HepG2 (cell line): Measurements from ENCODE around the gene MAT2A. TPM values are rescaled to one million over a fixed set of nuclear protein-coding genes. Genes with fewer than 3 reads are reported as not detected.

Experiments used
- ADNP ChIP-seq: sonication (generic); formaldehyde crosslinking; IDR thresholded peaks from 2 replicates; pipeline ENCODE4 v1.4.0; 2020; ENCODE audit warnings: missing genetic modification reagents
- DNMT3B ChIP-seq: conservative IDR thresholded peaks from 2 replicates; pipeline ENCODE4 v1.6.1; 2016; ENCODE audit warnings: missing biosample characterization, control low read depth
- HDAC2 ChIP-seq: sonication (generic); formaldehyde crosslinking; IDR thresholded peaks from 2 replicates; pipeline ENCODE4 v1.4.0; 2020; ENCODE audit warnings: missing genetic modification reagents
- JUN ChIP-seq: sonication (generic); formaldehyde crosslinking; IDR thresholded peaks from 2 replicates; pipeline ENCODE4 v1.4.0; 2020; ENCODE audit warnings: mild to moderate bottlenecking, missing genetic modification reagents
- NFIC ChIP-seq: IDR thresholded peaks from 2 replicates; pipeline ENCODE4 v1.6.1; 2012; ENCODE audit warnings: mild to moderate bottlenecking, low read length, inconsistent platforms
- PCBP1 ChIP-seq: fragments of 200-400 bp; formaldehyde crosslinking; IDR thresholded peaks from 2 replicates; pipeline ENCODE4 v1.6.1; 2017; ENCODE audit warnings: mild to moderate bottlenecking, low read depth, low read length, borderline replicate concordance
- REL ChIP-seq: sonication (generic); formaldehyde crosslinking; conservative IDR thresholded peaks from 2 replicates; pipeline ENCODE4 v1.8.0; 2022; ENCODE audit warnings: mild to moderate bottlenecking, missing genetic modification reagents, moderate library complexity
- TAF15 ChIP-seq: fragments of 200-400 bp; formaldehyde crosslinking; IDR thresholded peaks from one replicate; pipeline ENCODE4 v1.6.1; 2018; ENCODE audit warnings: mild to moderate bottlenecking, low read depth, low read length; ENCODE audit not compliant: poor library complexity, severe bottlenecking
- ZBTB8A ChIP-seq: sonication (generic); formaldehyde crosslinking; IDR thresholded peaks from 2 replicates; pipeline ENCODE4 v1.4.0; 2020; ENCODE audit warnings: mild to moderate bottlenecking, low read depth, missing genetic modification reagents, borderline replicate concordance
- ZMYM2 ChIP-seq: sonication (generic); formaldehyde crosslinking; IDR thresholded peaks from 2 replicates; pipeline ENCODE4 v1.8.0; 2022; ENCODE audit warnings: mild to moderate bottlenecking, missing genetic modification reagents
- ZNF20 ChIP-seq: sonication (generic); formaldehyde crosslinking; IDR thresholded peaks from 2 replicates; pipeline ENCODE4 v1.4.0; 2020; ENCODE audit warnings: mild to moderate bottlenecking, moderate library complexity, missing genetic modification reagents
- ZNF251 ChIP-seq: sonication (generic); formaldehyde crosslinking; IDR thresholded peaks from 2 replicates; pipeline ENCODE4 v1.9.0; 2021; ENCODE audit warnings: mild to moderate bottlenecking, missing genetic modification reagents
- polyA plus RNA-seq, 8 experiments: library from polyadenylated mRNA; depleted of rRNA in 3 of 8; stranded (reverse) in 7 of 8; unstranded in 1 of 8; fragments of >200 nt; fragmentation: Illumina TruSeq in 4 of 8; extraction: Trizol in 4 of 8; gene quantifications; 2 replicates each; pipeline versions ENCODE4 v1.2.1 to v1.2.3, GENCODE V29; 2011 to 2016; ENCODE audit warnings: low read depth in 4 of 8, missing spikeins in 1 of 8, mixed read lengths in 1 of 8; ENCODE audit not compliant: insufficient read depth in 1 of 8
- total RNA-seq, 5 experiments: library from RNA; depleted of rRNA; stranded (reverse); fragments of >200 nt; fragmentation: Illumina TruSeq; extraction: Trizol; gene quantifications; 2 replicates each; pipeline ENCODE4 v1.2.3, GENCODE V29; 2016; ENCODE audit warnings: low read depth in 1 of 5
- TF ChIP-seq, protein P1 (sequence below): sonication (generic); formaldehyde crosslinking; IDR thresholded peaks from 2 replicates; pipeline ENCODE4 v1.4.0; 2020; ENCODE audit warnings: missing genetic modification reagents
- TF ChIP-seq, protein P2 (sequence below): sonication (generic); formaldehyde crosslinking; IDR thresholded peaks from 2 replicates; pipeline ENCODE4 v1.5.0; 2020; ENCODE audit warnings: mild to moderate bottlenecking, missing genetic modification reagents
- TF ChIP-seq, protein P3 (sequence below): sonication (generic); formaldehyde crosslinking; IDR thresholded peaks from 2 replicates; pipeline ENCODE4 v1.5.0; 2020; ENCODE audit warnings: mild to moderate bottlenecking, missing genetic modification reagents
- TF ChIP-seq, protein P4 (sequence below): sonication (generic); formaldehyde crosslinking; IDR thresholded peaks from 2 replicates; pipeline ENCODE4 v1.4.0; 2020; ENCODE audit warnings: missing genetic modification reagents

The MAT2A gene
- total and polyA plus RNA-seq, 2 of the 13 experiments (the other 11 are each of a cell fraction or from before 2014, with no cell fraction given), result 155 to 331 TPM

DNA sequence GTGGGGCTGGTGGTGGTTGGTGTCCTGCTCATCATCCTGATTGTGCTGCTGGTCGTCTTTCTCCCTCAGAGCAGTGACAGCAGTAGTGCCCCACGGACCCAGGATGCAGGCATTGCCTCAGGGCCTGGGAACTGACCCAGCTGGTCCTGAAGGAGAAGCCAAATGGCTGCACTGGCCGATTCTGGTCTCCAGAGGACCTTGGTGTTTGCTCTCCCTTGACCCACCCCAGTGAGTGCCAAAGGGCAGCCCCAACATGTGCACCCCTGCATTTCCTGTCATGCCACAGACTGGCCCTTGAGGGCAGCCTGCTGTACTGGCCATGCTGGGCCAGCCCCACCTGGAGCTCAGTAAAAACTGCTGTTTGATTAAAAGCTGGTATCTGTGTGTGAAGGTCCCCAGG is 54.1 kb downstream of the MAT2A start (continued):
- TF ChIP-seq, protein P1, sequence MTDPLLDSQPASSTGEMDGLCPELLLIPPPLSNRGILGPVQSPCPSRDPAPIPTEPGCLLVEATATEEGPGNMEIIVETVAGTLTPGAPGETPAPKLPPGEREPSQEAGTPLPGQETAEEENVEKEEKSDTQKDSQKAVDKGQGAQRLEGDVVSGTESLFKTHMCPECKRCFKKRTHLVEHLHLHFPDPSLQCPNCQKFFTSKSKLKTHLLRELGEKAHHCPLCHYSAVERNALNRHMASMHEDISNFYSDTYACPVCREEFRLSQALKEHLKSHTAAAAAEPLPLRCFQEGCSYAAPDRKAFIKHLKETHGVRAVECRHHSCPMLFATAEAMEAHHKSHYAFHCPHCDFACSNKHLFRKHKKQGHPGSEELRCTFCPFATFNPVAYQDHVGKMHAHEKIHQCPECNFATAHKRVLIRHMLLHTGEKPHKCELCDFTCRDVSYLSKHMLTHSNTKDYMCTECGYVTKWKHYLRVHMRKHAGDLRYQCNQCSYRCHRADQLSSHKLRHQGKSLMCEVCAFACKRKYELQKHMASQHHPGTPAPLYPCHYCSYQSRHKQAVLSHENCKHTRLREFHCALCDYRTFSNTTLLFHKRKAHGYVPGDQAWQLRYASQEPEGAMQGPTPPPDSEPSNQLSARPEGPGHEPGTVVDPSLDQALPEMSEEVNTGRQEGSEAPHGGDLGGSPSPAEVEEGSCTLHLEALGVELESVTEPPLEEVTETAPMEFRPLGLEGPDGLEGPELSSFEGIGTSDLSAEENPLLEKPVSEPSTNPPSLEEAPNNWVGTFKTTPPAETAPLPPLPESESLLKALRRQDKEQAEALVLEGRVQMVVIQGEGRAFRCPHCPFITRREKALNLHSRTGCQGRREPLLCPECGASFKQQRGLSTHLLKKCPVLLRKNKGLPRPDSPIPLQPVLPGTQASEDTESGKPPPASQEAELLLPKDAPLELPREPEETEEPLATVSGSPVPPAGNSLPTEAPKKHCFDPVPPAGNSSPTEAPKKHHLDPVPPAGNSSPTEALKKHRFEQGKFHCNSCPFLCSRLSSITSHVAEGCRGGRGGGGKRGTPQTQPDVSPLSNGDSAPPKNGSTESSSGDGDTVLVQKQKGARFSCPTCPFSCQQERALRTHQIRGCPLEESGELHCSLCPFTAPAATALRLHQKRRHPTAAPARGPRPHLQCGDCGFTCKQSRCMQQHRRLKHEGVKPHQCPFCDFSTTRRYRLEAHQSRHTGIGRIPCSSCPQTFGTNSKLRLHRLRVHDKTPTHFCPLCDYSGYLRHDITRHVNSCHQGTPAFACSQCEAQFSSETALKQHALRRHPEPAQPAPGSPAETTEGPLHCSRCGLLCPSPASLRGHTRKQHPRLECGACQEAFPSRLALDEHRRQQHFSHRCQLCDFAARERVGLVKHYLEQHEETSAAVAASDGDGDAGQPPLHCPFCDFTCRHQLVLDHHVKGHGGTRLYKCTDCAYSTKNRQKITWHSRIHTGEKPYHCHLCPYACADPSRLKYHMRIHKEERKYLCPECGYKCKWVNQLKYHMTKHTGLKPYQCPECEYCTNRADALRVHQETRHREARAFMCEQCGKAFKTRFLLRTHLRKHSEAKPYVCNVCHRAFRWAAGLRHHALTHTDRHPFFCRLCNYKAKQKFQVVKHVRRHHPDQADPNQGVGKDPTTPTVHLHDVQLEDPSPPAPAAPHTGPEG, result no peak
- TF ChIP-seq ZNF251 (no peak), ZMYM2 (CRISPR knock-in tag) (no peak), HDAC2 (CRISPR knock-in tag) (no peak; the same call in 1 of the 2 replicates), ZBTB8A (CRISPR knock-in tag) (no peak), JUN (no peak), TAF15 (no peak), ZNF20 (CRISPR knock-in tag) (no peak), DNMT3B (CRISPR knock-in tag) (no peak), PCBP1 (no peak), ADNP (CRISPR knock-in tag) (no peak), NFIC (no peak), REL (no peak)
- TF ChIP-seq, protein P2, sequence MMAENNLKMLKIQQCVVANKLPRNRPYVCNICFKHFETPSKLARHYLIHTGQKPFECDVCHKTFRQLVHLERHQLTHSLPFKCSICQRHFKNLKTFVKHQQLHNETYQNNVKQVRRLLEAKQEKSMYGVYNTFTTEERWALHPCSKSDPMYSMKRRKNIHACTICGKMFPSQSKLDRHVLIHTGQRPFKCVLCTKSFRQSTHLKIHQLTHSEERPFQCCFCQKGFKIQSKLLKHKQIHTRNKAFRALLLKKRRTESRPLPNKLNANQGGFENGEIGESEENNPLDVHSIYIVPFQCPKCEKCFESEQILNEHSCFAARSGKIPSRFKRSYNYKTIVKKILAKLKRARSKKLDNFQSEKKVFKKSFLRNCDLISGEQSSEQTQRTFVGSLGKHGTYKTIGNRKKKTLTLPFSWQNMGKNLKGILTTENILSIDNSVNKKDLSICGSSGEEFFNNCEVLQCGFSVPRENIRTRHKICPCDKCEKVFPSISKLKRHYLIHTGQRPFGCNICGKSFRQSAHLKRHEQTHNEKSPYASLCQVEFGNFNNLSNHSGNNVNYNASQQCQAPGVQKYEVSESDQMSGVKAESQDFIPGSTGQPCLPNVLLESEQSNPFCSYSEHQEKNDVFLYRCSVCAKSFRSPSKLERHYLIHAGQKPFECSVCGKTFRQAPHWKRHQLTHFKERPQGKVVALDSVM (CRISPR knock-in tag), result no peak
- TF ChIP-seq, protein P3, sequence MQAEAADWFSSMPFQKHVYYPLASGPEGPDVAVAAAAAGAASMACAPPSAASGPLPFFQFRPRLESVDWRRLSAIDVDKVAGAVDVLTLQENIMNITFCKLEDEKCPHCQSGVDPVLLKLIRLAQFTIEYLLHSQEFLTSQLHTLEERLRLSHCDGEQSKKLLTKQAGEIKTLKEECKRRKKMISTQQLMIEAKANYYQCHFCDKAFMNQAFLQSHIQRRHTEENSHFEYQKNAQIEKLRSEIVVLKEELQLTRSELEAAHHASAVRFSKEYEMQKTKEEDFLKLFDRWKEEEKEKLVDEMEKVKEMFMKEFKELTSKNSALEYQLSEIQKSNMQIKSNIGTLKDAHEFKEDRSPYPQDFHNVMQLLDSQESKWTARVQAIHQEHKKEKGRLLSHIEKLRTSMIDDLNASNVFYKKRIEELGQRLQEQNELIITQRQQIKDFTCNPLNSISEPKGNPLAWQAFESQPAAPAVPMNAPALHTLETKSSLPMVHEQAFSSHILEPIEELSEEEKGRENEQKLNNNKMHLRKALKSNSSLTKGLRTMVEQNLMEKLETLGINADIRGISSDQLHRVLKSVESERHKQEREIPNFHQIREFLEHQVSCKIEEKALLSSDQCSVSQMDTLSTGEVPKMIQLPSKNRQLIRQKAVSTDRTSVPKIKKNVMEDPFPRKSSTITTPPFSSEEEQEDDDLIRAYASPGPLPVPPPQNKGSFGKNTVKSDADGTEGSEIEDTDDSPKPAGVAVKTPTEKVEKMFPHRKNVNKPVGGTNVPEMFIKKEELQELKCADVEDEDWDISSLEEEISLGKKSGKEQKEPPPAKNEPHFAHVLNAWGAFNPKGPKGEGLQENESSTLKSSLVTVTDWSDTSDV (CRISPR knock-in tag), result no peak
- TF ChIP-seq, protein P4, sequence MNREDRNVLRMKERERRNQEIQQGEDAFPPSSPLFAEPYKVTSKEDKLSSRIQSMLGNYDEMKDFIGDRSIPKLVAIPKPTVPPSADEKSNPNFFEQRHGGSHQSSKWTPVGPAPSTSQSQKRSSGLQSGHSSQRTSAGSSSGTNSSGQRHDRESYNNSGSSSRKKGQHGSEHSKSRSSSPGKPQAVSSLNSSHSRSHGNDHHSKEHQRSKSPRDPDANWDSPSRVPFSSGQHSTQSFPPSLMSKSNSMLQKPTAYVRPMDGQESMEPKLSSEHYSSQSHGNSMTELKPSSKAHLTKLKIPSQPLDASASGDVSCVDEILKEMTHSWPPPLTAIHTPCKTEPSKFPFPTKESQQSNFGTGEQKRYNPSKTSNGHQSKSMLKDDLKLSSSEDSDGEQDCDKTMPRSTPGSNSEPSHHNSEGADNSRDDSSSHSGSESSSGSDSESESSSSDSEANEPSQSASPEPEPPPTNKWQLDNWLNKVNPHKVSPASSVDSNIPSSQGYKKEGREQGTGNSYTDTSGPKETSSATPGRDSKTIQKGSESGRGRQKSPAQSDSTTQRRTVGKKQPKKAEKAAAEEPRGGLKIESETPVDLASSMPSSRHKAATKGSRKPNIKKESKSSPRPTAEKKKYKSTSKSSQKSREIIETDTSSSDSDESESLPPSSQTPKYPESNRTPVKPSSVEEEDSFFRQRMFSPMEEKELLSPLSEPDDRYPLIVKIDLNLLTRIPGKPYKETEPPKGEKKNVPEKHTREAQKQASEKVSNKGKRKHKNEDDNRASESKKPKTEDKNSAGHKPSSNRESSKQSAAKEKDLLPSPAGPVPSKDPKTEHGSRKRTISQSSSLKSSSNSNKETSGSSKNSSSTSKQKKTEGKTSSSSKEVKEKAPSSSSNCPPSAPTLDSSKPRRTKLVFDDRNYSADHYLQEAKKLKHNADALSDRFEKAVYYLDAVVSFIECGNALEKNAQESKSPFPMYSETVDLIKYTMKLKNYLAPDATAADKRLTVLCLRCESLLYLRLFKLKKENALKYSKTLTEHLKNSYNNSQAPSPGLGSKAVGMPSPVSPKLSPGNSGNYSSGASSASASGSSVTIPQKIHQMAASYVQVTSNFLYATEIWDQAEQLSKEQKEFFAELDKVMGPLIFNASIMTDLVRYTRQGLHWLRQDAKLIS (CRISPR knock-in tag), result no peak
